GM11168 (cell line): Measurements from ENCODE around the gene MPZL3.

ENCODE experiments used
- in situ Hi-C: fragments of 300-500 bp; cut with MboI; formaldehyde crosslinking; loops from one replicate; pipeline ENCODE4 v1.12.0; 2022; ENCODE audit warnings: low sequenced_read_pairs; ENCODE audit not compliant: unreplicated experiment

MPZL3 gene

DNA sequence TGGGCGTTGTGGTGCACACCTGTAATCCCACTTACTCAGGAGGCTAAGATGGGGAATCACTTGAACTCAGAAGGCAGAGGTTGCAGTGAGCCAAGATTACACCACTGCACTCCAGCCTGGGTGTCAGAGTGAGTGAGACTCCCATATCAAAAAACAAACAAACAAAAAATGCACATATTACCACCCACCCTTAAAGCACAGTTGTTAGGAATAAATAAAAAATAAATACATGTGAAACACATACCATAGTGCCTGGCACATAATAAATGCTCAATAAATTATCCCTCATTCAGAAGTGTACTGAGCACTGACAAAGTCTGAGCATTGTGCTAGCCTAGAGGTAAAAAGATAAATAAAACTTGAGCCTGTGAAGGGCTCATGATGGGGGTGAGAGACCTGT, 18.3 kb downstream of the MPZL3 start:
- in situ Hi-C loops: no loop called here

DNA sequence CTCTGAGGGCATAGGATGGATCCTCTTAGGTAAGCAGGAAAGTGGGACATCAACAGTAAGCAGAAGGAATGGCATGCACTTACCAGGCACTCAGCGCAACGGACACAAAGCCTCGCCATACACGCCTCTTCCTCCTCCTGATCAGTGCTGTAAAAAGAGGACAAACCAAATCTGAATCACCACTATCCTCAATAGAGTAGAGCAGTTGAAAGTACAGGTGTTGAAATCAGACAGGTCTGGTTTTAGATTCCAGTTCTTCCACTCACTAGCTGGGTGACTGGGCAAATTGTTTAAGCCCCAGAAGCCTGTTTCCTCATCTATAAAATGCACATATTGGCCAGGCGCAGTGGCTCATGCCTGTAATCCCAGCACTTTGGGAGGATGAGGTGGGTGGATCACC, 18.8 kb downstream of the MPZL3 start:
- in situ Hi-C loops: no loop called here

DNA sequence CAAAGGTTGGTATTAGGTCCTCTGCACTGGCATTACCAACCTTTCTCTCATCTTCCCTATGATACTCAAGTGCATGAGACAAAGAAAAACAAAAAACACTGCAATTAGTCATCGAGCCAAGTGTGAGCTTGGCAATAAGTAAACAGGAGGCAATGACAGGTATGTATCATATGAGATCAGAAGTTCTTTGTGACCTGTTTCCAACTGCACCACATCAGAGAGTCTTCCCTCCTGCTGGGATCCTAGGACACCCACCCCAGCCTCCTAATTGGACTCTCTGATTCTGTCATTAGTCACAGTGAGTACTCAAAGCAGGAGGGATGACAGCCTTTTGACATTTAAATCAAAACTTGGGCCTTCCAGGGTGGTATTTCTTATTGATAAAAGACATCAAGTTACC, 19.5 kb downstream of the MPZL3 start:
- in situ Hi-C loops: no loop called here

DNA sequence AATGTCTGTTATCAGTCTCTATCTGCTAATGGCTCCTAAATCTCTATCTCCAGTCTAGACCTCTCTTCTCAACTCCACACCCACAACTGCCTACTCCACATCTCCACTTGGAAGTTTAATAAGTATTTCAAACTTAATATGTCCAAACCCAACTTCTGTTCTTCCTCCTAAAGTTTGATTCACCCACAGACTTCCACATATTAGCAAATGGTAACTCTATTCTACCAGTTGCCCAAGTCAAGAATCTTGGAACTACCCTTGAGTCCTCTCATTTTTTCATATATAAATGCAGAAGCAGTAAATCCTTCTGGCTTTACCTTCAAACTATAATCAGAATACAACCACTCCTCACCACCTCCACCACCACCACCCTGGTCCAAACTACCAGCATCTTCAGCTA, 20.7 kb downstream of the MPZL3 start:
- in situ Hi-C loops: no loop called here

DNA sequence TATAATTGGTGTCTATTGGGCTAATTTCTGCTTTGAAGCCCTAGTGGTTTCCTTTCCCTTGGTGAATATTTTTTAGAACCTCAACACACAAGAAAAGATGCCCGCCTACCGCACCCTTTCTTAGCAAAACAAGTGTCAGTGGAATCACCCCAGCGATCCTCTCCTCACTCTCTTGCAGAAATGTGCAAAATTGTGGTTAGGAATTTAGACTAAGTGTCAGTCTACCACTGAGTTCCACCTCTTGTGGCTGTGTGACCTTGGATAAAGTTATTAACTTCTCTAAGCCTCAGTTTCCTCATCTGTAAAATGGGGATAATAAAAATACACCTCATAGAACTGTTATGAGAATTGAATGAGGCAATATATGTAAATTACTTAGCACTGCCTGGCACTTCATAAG, 22.1 kb downstream of the MPZL3 start:
- in situ Hi-C loops: no loop called here

DNA sequence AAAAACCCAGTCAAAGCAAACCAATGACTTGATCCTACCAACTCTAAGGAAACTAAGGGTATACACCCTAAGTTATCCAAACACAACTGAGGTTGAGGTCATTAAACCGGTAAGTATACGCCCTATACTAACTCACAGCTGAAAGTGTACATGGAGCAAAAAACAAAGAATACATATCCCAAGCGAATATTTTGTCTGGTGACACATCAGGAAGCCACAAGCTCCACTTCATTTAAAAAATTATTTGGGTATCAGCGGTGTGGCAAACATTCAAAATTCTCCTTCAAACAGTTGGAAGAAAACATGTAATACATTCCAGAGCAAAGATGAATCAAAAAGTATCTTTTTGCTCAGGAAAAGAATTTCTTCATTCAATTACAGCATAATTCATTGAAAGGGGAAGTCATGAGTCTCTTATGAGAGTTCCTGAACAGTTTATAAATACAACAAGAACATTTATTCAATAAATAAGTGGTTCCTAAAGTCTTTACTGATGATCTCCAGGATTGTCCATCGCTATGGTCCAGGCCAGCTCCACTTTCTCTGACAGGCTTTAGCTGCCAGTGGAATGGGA, 22.8 kb downstream of the MPZL3 start:
- in situ Hi-C loops: no loop called here

DNA sequence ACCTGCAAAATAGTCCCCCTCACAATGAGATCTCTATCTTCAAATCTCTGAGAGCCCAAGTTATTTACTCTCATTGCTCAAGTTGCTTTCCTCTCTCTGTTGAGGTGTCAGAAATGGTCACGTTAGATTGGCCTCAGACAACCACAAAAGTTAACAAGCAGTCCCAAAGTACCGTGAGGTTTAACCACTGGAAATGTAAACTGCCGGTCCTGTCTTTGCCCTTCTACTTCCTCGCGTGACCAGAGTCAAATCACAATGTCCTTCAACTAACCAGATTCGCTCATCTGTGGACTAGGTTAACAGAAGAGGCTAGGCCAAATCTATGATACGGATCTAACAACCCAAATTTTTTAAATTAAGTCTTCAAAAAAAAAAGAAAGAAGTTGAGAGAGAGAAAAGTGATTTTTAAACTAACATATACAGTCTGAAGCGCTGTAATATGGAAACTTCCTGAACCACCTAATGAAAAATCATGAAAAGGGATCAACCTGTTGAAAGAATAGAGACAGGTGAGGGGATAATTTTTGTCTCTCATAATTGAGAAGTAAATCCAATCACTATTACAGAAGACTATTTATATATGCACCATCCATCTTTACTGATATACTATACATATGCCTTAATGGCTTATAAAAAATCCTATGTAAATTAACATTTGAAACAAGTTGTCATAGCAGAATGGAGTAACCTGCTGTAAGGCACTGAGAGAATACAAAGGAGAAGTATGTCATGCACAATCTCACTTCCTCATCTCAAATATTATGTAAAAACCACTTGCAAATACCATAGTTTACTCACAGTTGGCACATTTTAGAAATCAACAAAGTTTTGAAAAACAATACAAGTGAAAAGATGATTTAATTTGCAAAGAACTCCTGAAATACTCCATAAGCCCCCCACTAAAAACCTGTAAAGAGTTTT, 24.0 kb downstream of the MPZL3 start:
- in situ Hi-C loops: no loop called here

DNA sequence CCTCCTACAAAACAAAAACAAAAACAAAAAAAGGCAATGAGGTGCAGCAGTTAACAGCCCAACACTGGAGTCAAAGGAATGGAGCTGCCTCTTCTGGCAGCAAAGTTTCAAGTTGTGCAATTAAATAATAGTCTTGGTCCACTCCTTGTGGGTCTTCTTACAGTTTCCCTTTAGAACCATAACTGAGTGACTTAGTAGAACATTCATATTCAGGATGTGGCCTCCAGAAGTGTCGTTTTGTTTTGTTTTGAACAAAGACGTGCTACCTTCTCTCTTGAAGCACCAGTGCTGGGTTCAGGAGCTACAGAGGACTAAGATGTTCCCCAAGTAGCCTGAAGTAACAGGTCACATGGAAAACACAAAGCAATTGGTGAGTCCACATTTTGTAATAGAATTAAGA, 25.4 kb downstream of the MPZL3 start:
- in situ Hi-C loops: no loop called here

DNA sequence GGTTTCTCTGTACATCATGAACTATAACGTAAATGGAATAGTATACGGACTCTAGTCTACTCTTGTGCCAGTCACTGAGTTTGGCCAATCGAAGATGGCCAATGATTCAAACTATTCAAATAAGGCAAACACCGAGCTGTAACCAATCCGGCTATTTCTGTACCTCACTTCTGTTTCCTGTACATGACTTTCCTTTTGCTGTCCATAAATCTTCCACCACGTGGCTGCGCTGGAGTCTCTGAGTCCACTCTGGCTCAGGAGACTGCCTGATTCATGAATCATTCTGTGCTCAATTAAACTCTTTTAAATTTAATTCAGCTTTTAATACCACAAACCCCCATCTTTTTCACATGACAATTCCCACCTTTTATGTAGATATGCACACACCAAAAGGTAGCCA, 25.9 kb downstream of the MPZL3 start:
- in situ Hi-C loops: no loop called here

DNA sequence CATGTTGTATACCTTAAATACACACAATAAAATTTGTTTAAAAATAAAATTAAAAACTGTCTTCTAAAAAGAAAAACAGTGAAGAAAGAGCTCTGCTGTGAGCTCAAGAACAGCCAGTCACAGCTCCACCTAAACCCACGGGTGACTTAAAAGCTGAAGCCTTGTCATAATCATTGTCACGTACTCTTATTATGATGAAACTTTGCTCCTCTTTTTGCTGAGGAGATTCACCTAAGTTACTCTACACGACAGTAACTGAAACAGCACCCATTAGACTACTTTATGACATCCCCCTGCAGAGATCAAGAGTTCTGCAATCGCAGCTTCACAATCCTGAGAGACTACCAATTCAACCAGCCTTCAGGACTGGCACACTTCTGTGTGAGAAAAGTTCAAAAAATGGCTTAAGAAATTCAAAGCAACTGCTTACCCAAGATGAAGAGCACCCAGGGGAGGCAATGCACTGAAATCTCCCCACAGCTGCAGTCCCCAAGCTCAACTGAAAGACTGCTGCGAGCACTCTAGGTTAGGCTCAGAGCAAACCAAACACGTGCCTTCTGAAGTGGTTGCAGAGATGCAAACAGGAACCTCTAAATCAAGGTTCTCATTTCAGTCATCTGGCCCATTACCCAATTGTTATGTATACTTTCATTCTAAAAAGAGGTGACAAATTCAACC, 27.5 kb downstream of the MPZL3 start, which contains the start of gene JAML:
Gene JAML, minus strand, starts transcription at position 501 of the 678 bp plus-strand sequence. CDS start 10,145 bp downstream, outside the sequence.
- in situ Hi-C loops: no loop called here

DNA sequence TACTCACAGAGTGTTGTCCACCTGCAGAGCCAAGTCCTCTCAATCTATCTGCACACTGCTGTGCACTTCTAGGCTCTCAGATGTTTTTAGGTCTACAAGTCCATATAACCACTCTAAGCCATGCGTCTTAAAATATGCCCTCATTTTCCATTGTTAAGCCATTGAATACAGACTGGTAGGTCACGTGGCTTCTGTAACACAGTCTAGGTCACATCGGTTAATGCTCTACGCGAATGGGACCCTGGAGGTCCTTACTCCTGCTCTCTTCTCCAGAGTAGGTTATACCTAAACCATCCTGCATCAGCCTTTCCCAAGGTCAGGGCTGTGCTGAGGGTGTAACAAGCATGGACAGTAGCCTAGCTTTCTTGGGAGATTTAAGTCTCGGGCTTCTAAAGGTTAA, 28.2 kb downstream of the MPZL3 start:
- in situ Hi-C loops: no loop called here

DNA sequence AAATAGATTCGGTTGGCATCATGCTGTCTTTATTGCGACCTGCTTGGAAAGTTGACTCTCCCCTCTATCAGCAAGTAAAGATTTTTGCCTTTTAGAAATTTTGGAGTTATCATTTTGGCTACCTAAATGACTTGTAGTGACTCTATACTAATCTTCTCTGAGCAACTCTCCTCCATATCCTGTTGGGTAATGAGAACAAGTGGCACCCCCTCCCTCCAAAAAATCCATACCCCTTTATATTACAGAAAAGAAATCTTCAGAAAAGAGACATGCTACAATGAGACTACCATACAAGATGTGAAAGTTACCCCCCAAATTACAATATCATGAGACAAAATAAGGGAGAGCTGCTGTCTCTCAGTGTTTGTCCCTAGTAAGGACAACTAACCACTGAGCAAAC, 28.6 kb downstream of the MPZL3 start:
- in situ Hi-C loops: no loop called here

DNA sequence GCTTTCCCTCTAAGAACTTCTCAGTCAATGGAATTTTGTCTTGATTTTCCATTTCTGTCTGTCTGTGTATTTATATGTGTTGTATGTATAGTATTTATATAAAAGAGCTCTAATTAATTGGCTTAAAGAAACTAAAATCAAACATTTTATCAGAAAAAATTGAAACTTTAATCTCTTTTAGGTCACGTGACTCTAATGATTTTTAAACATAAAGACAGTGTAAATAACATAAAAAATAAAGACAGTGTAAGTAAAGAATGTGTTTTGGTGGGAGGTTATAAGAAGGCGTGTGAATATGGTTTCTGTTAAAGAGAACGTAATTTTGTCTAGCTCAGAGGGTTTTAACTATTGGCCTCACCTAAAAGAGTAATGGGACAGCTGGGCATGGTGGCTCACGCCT, 29.7 kb downstream of the MPZL3 start:
- in situ Hi-C loops: no loop called here

DNA sequence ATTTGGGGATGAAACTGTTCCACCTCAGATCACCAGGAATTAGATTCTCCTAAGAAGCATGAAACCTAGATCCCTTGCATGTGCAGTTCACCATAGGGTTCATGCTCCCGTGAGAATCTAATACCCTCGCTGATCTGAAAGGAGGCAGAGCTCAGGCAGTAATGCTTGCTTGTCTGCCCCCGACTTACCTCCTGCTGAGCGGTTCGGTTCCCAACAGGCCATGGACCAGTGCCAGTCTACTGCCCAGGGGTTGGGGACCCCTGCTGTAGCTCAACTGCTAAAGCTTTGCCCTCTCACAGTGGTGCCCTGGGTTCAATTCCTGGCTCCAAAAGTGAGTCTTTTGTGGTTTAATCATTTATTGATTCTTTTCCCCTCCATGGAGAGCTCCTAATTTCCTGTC, 30.7 kb downstream of the MPZL3 start:
- in situ Hi-C loops: no loop called here

DNA sequence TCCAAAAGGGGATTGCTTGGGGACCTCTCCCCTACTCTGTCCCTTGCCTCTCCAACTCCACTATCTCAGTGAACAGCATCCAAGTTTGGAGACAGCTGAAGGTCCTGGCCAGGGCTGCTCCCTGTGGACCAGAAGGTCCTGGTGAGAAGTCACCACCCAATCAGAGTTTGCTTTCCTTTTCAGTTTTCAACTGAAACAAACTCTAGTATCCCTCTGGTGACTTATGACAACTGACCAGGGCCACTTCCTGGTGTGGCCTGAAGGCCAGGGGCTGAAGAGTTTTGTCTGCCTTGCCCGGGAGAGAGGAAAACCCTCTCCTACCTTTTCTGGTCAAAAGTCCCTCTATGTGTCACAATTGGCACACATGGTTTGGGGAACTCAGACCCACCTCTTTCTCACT, 32.4 kb downstream of the MPZL3 start:
- in situ Hi-C loops: no loop called here

DNA sequence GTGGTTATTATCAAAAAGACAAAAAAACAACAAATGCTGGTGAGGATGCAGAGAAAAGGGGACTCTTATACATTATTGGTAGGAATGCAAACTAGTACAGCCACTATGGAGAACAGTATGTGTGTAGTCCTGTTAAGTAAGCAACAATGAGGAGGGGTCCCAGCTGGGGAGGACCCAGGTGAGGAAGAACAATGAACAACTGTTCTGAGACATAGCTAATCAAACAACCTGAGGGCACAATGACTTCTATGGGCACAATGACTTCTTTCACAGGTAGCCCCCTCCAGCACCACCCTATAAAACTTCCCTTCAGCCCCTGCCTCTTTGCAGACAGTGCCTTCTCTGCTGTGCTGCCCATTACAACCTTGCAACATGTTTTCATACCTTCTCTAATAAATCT, 32.9 kb downstream of the MPZL3 start:
- in situ Hi-C loops: no loop called here

DNA sequence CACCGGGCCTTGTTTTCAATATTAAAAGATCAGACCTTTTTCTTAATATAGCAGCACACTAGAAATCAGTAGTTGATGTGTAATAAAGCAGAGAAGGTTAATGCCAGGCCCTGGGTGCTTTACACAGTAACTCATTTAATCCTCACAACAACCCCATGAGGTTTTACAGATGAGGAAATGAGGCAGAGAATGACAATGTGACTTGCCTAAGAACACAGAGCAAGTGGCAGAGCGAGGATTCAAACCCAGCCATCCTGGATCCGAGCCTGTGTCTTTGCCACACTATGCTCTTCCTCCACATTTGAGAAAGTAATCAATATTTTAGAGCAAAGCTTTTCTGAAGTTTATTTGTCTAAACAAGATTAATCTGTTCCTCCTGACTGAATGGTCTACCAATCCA, 34.6 kb downstream of the MPZL3 start:
- in situ Hi-C loops: no loop called here

DNA sequence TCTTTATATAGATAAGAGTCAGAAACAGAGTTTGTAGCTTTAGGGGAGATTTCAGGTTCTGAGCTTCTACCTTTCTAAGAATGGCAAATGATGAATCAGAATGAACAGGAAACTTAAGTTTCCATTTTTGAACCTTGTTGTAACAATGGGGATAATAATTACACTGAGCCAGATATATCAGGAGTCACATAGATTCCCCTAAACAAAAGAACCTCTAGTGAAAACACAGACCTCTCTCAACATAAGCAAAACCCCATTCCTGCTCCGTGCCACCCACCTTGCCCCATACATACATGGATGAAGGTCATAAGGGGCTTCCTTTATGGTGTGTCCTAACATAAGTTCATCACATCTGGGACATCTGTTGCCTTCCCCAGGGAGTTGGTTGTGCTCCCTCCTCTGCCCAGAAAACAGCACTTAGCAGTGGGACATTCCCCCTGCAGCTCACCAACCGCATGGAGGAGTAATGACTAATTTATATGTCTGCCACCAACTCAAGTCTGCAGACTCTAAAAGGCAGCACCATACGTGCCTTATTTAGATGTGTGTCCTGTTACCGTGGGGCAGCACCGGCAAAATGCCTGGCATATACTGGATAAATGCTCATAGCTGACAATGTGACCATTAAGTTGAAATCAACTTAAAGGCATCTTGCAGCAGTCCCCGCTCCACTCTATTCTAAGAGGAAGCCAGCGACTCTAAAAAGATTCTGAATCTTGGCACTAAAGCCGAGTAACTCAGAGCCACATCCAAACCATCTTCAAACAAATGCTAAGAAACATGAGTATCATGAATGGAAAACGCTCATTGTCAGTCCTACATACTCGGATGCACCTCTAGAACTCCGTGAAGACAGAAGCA, 35.3 kb downstream of the MPZL3 start:
- in situ Hi-C loops: no loop called here

DNA sequence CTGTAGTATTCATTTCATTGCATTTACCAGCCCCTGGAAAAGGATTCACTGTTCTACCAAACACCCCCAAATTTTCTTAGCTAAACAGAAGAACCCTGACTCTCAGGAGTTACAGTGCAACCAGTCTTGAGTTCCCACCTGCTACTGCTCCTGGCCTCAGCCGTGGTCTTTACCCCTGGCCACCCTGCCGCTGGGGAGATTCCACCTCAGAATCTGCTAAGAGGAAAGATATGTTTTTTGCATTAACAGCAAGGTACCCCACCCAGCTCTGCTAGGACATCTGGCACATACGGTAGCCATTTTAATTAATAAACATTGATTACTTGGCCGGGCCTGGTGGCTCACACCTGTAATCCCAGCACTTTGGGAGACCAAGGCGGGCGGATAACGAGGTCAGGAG, 36.4 kb downstream of the MPZL3 start:
- in situ Hi-C loops: no loop called here

DNA sequence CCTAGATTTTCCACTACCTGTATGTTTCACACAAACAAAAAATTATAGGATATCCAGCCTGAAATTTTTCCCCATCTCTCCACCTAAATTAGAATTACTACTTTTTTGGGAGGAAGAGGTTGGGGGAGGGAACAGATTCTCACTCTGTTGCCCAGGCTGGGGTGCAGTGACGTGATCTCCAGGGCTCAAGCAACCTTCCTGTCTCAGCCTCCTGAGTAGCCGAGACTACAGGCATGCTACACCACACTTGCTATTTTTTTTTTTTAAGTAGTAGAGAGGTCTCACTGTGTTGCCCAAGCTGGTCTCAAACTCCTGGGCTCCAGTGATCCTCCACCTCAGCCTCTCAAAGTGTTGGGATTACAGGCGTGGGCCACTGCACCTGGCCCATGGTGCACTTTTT, 36.9 kb downstream of the MPZL3 start:
- in situ Hi-C loops: no loop called here
